Endothelial cell of umbilical vein (primary cell): Measurements from ENCODE around the gene AMER2. TPM values are rescaled to one million over a fixed set of nuclear protein-coding genes. Genes with fewer than 3 reads are reported as not detected.

Experiments used
- BruUV-seq: library from RNA; stranded (reverse); fragments of 400-500 nt; replicated peaks from 2 replicates; lab custom pipeline; 2021; lab: Mats Ljungman, UMichigan
- CTCF ChIA-PET: fragments of 300-600, 350-600 bp; sonication (Branson Sonifier 250); formaldehyde crosslinking; loops from one replicate; lab custom pipeline; 2021; ENCODE audit warnings: antibody characterized with exemption, inconsistent platforms; lab: Charles Lee
- POLR2A ChIA-PET: fragments of 300-600, 350-600 bp; sonication (Branson Sonifier 250); formaldehyde crosslinking; loops from one replicate; lab custom pipeline; 2021; ENCODE audit warnings: antibody characterized with exemption, inconsistent platforms; lab: Charles Lee
- DNase-seq: peaks from one replicate; pipeline ENCODE4 v3.0.0-alpha.2; 2011; ENCODE audit warnings: low read depth, low spot score
- FAIRE-seq: peaks from 2 replicates; lab custom pipeline; 2011; peaks lifted over from hg19 to GRCh38; lab: Jason Lieb, UNC
- H2AFZ ChIP-seq: 2 replicates; pipeline ENCODE4 v1.6.0; 2012; ENCODE audit warnings: low read depth, low read length, control low read depth, inconsistent platforms
- H3K27ac ChIP-seq: 2 replicates; pipeline ENCODE4 v1.5.1; 2011; ENCODE audit warnings: low read depth, mild to moderate bottlenecking, control low read depth, low read length, moderate library complexity; ENCODE audit not compliant: insufficient read depth
- H3K27me3 ChIP-seq, 2 experiments: 2 replicates each; pipeline versions ENCODE4 v1.6.0 to v1.6.1; 2011; ENCODE audit warnings: low read length in 2 of 2, mixed read lengths in 1 of 2; ENCODE audit not compliant: control insufficient read depth in 2 of 2, insufficient read depth in 2 of 2
- H3K36me3 ChIP-seq, 2 experiments: 2 replicates in 1 of 2; 3 replicates in 1 of 2; pipeline ENCODE4 v1.5.1; 2011; ENCODE audit warnings: low read length in 2 of 2, mild to moderate bottlenecking in 1 of 2, moderate library complexity in 1 of 2; ENCODE audit not compliant: control insufficient read depth in 2 of 2, insufficient read depth in 2 of 2; ENCODE audit errors: extremely low read depth in 1 of 2
- H3K4me1 ChIP-seq: 3 replicates; pipeline ENCODE4 v1.5.1; 2011; ENCODE audit warnings: mild to moderate bottlenecking, low read length; ENCODE audit not compliant: control insufficient read depth, insufficient read depth; ENCODE audit errors: extremely low read depth
- H3K4me2 ChIP-seq: 2 replicates; pipeline ENCODE4 v1.6.1; 2011; ENCODE audit warnings: low read length, control low read depth, mixed read lengths; ENCODE audit not compliant: insufficient read depth
- H3K4me3 ChIP-seq, 3 experiments: fragments of 200-600 bp in 1 of 3; sonication (generic), shearing (Covaris generic) in 1 of 3; replicated peaks in 1 of 3; 2 replicates each; pipeline ENCODE4 v1.5.1; 2011 to 2016; ENCODE audit warnings: control low read depth in 3 of 3, low read length in 3 of 3, mild to moderate bottlenecking in 2 of 3, inconsistent platforms in 1 of 3, low read depth in 1 of 3, moderate library complexity in 1 of 3; ENCODE audit not compliant: insufficient read depth in 1 of 3
- H3K79me2 ChIP-seq: 2 replicates; pipeline ENCODE4 v1.6.0; 2012; ENCODE audit warnings: low read length, inconsistent platforms; ENCODE audit not compliant: control insufficient read depth, insufficient read depth
- H3K9ac ChIP-seq: replicated peaks from 2 replicates; pipeline ENCODE3; 2011; ENCODE audit warnings: low read length, control low read depth; ENCODE audit not compliant: insufficient read depth; ENCODE audit errors: extremely low read depth
- H3K9me1 ChIP-seq: replicated peaks from 3 replicates; pipeline ENCODE4 v1.6.0; 2011; ENCODE audit warnings: mild to moderate bottlenecking, low read length; ENCODE audit not compliant: control insufficient read depth, insufficient read depth; ENCODE audit errors: extremely low read depth
- H3K9me3 ChIP-seq: replicated peaks from 2 replicates; pipeline ENCODE4 v1.5.1; 2012; ENCODE audit warnings: low read length, inconsistent platforms; ENCODE audit not compliant: control insufficient read depth, insufficient read depth
- H4K20me1 ChIP-seq: replicated peaks from 2 replicates; pipeline ENCODE3; 2011; ENCODE audit warnings: mild to moderate bottlenecking, low read length; ENCODE audit not compliant: control insufficient read depth, insufficient read depth; ENCODE audit errors: extremely low read depth
- EZH2 ChIP-seq: IDR thresholded peaks from 2 replicates; pipeline ENCODE4 v1.6.1; 2012; ENCODE audit warnings: borderline replicate concordance, low read depth, mild to moderate bottlenecking, moderate library complexity, low read length, inconsistent platforms; ENCODE audit not compliant: severe bottlenecking
- FOS ChIP-seq: IDR thresholded peaks from 2 replicates; pipeline ENCODE4 v1.6.1; 2011; ENCODE audit warnings: mild to moderate bottlenecking, low read length, moderate library complexity, borderline replicate concordance; ENCODE audit not compliant: insufficient read depth
- GATA2 ChIP-seq: IDR thresholded peaks from 2 replicates; pipeline ENCODE4 v1.7.0; 2011; ENCODE audit warnings: low read depth, mild to moderate bottlenecking, moderate library complexity, mixed read lengths, low read length; ENCODE audit not compliant: insufficient read length, insufficient read depth
- JUN ChIP-seq: IDR thresholded peaks from 2 replicates; pipeline ENCODE4 v1.6.1; 2011; ENCODE audit warnings: borderline replicate concordance, low read depth; ENCODE audit not compliant: insufficient read length, insufficient read depth
- MYC ChIP-seq: IDR thresholded peaks from one replicate; pipeline ENCODE4 v1.6.1; 2011; ENCODE audit warnings: mild to moderate bottlenecking, low read depth, low read length
- POLR2A ChIP-seq: IDR thresholded peaks from 2 replicates; pipeline ENCODE4 v1.6.1; 2012; ENCODE audit warnings: low read depth, mild to moderate bottlenecking, control low read depth, low read length
- POLR2AphosphoS5 ChIP-seq: IDR thresholded peaks from 2 replicates; pipeline ENCODE4 v1.6.1; 2012; ENCODE audit warnings: low read depth, mild to moderate bottlenecking, control low read depth, low read length, moderate library complexity; ENCODE audit not compliant: insufficient read depth
- dilution Hi-C: fragments of 300-500 bp; cut with MboI; formaldehyde crosslinking; loops from one replicate; pipeline ENCODE4 v1.15.0; 2019; ENCODE audit warnings: low sequenced_read_pairs; ENCODE audit not compliant: extremely low pct_ligation_motif_present
- intact Hi-C: fragments of 100-400 bp; cut with micrococcal nuclease; formaldehyde crosslinking; loops from one replicate; pipeline ENCODE4 v1.10.0; 2022
- polyA plus RNA-seq, 4 experiments: library from polyadenylated mRNA; depleted of rRNA in 3 of 4; stranded (reverse) in 3 of 4; unstranded in 1 of 4; fragments of >200 nt; gene quantifications; 2 replicates each; pipeline versions ENCODE4 v1.2.1 to v1.2.3, GENCODE V29; 2011 to 2012; ENCODE audit warnings: missing spikeins in 1 of 4
- total RNA-seq: library from RNA; stranded (reverse); gene quantifications from 2 replicates; pipeline ENCODE4 v1.2.3, GENCODE V29; 2021
- TF ChIP-seq, protein P1 (sequence below), 2 donors: IDR thresholded peaks; 1 replicate in 1 of 2; 2 replicates in 1 of 2; pipeline ENCODE4 v1.5.1; 2011; ENCODE audit warnings: low read length in 2 of 2, mild to moderate bottlenecking in 2 of 2, moderate library complexity in 2 of 2, control low read depth in 1 of 2, inconsistent platforms in 1 of 2, low read depth in 1 of 2; ENCODE audit not compliant: insufficient read depth in 1 of 2; ENCODE audit errors: extremely low read depth in 1 of 2
- TF ChIP-seq, protein P2 (sequence below): IDR thresholded peaks from 2 replicates; pipeline ENCODE4 v1.6.1; 2011; ENCODE audit not compliant: insufficient read depth, insufficient read length

The AMER2 gene
- total and polyA plus RNA-seq, 2 donors (not counting 3 experiments of a cell fraction or from before 2014, with no cell fraction given) = not detected

DNA sequence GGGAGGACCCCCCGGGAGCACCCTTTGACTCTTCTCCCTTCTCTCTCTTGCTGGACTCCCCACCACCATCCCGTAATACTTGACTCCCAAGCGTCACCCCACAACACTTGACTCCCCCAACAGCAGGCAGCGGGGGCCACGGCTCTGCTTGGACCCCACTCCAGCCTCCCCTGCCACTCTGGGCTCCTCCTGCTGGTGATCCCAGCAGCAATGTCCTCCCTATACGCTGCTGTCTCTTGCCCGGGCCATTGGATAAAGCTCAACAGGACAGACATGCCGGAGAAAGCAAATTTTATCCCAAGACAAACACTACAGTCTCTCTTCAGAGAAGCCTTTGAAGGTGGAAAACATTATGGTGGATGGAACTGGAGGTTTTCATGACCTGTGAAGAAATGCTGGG lies 20.4 kb upstream of the AMER2 start:
- FAIRE-seq = no peak

DNA sequence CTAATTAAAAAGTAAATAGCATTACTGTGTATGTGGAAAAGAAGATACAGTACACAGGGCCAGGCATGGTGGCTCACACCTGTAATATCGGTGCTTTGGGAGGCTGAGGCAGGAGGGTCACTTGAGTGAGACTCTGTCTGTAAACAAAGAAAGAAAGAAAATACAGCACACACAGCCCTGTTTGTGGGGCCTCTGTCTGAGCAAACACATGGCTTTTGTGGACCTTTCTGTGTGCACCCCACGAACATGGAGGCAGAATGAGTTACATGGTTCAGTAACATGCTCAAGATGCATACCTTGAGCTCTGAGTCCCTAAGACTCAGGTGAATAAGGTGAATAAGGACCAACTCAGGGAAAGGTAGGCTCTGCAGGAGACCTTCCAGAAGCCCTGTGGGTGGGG lies 20.0 kb upstream of the AMER2 start:
- CTCF ChIA-PET = interaction anchor here (1.0 to 1.1 kb wide), 2 partner anchors 22 to 183 kb away, joined by 3 read pairs; no protein-coding TSS in a partner anchor
- H3K4me2 ChIP-seq = no peak overlapping the region
- no TSS peak for BruUV-seq
- DNase-seq (no peak), FAIRE-seq (no peak)
- H3K27me3 ChIP-seq = peaks cover 1 to 2% of the 10 kb centered on the region in 2 experiments
- H3K4me1 ChIP-seq = no peaks in the 10 kb centered on the region
- H3K9me3 ChIP-seq = no peaks in the 10 kb centered on the region
- H4K20me1 ChIP-seq = no peaks in the 10 kb centered on the region
- H3K79me2 ChIP-seq = no peaks in the 10 kb centered on the region
- no peak overlapping the region for H3K27ac ChIP-seq
- dilution Hi-C loops (no loop called here), intact Hi-C loops (no loop called here)
- no peak overlapping the region for H3K4me3 ChIP-seq
- TF ChIP-seq, protein P1, sequence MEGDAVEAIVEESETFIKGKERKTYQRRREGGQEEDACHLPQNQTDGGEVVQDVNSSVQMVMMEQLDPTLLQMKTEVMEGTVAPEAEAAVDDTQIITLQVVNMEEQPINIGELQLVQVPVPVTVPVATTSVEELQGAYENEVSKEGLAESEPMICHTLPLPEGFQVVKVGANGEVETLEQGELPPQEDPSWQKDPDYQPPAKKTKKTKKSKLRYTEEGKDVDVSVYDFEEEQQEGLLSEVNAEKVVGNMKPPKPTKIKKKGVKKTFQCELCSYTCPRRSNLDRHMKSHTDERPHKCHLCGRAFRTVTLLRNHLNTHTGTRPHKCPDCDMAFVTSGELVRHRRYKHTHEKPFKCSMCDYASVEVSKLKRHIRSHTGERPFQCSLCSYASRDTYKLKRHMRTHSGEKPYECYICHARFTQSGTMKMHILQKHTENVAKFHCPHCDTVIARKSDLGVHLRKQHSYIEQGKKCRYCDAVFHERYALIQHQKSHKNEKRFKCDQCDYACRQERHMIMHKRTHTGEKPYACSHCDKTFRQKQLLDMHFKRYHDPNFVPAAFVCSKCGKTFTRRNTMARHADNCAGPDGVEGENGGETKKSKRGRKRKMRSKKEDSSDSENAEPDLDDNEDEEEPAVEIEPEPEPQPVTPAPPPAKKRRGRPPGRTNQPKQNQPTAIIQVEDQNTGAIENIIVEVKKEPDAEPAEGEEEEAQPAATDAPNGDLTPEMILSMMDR (IDR thresholded peaks at IDR 0.05; ENCODE audit: extremely low read depth in 1 of 2, insufficient read depth in 1 of 2, low read depth in 1 of 2, low read length in 2 of 2) = no peak
- TF ChIP-seq POLR2AphosphoS5 (no peak), JUN (no peak), FOS (no peak), GATA2 (no peak), EZH2 (no peak), POLR2A (no peak), MYC (no peak)
- TF ChIP-seq, protein P2, sequence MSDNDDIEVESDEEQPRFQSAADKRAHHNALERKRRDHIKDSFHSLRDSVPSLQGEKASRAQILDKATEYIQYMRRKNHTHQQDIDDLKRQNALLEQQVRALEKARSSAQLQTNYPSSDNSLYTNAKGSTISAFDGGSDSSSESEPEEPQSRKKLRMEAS = no peak
- no peak overlapping the region for H2AFZ ChIP-seq
- H3K36me3 ChIP-seq = no peaks in the 10 kb centered on the region
- H3K9me1 ChIP-seq = no peaks in the 10 kb centered on the region
- POLR2A ChIA-PET = no interaction called here
- H3K9ac ChIP-seq = no peak overlapping the region

More for the DNA sequence above, 20.4 kb upstream of the AMER2 start:
- Histone ChIP-seq H3K4me3 (no peak overlapping the region), H3K9ac (no peak overlapping the region), H3K4me2 (no peak overlapping the region), H3K9me3 (no peaks in the 10 kb centered on the region), H3K9me1 (no peaks in the 10 kb centered on the region), H3K4me1 (no peaks in the 10 kb centered on the region), H3K27me3 (peaks cover 1 to 2% of the 10 kb centered on the region in 2 experiments), H4K20me1 (no peaks in the 10 kb centered on the region), H3K27ac (no peak overlapping the region), H2AFZ (no peak overlapping the region), H3K36me3 (no peaks in the 10 kb centered on the region), H3K79me2 (no peaks in the 10 kb centered on the region)
- POLR2A ChIA-PET = no interaction called here
- intact Hi-C loops = no loop called here
- BruUV-seq = no TSS peak
- TF ChIP-seq, protein P1 (IDR thresholded peaks at IDR 0.05; ENCODE audit: extremely low read depth in 1 of 2, insufficient read depth in 1 of 2, low read depth in 1 of 2, low read length in 2 of 2) = no peak
- no peak for TF ChIP-seq MYC
- CTCF ChIA-PET = interaction anchor here (1.0 to 1.1 kb wide), 2 partner anchors 21 to 182 kb away, joined by 3 read pairs; no protein-coding TSS in a partner anchor
- no peak for DNase-seq
- dilution Hi-C loops = no loop called here
